Cardiac muscle cell (in vitro differentiated cells and primary cell): ENCODE measurements around the gene DPF3. TPM values are rescaled to one million over a fixed set of nuclear protein-coding genes. Genes with fewer than 3 reads are reported as not detected.

ENCODE experiments used
- DNase-seq, 2 donors: peaks; one replicate each; pipeline versions ENCODE4 v3.0.0 to v3.0.0-alpha.2; 2010 to 2017; ENCODE audit warnings: low read depth in 1 of 2, low spot score in 1 of 2
- H3K27ac ChIP-seq: fragments of 200-600 bp; sonication (generic); 2 replicates; pipeline ENCODE4 v1.5.1; 2016
- H3K27me3 ChIP-seq: fragments of 200-600 bp; sonication (generic); 2 replicates; pipeline ENCODE4 v1.6.0; 2016; ENCODE audit warnings: control low read depth
- H3K36me3 ChIP-seq: fragments of 200-600 bp; sonication (generic); 2 replicates; pipeline ENCODE4 v1.5.1; 2016; ENCODE audit warnings: control low read depth
- H3K4me1 ChIP-seq: fragments of 200-600 bp; sonication (generic); 2 replicates; pipeline ENCODE4 v1.8.1; 2017; ENCODE audit warnings: low read depth, mild to moderate bottlenecking, mixed run types
- H3K4me3 ChIP-seq: fragments of 200-600 bp; sonication (generic); 2 replicates; pipeline ENCODE4 v1.5.1; 2016; ENCODE audit warnings: mild to moderate bottlenecking
- H3K9me3 ChIP-seq: fragments of 200-600 bp; sonication (generic); 2 replicates; pipeline ENCODE4 v1.5.1; 2017; ENCODE audit warnings: low read depth, mild to moderate bottlenecking, control low read depth
- CTCF ChIP-seq: IDR thresholded peaks from 2 replicates; pipeline ENCODE4 v1.5.1; 2012; ENCODE audit warnings: low read depth, mild to moderate bottlenecking, low read length
- polyA plus RNA-seq: library from polyadenylated mRNA; unstranded; fragments of >200 nt; fragmentation: Nextera tagmentation; extraction: Ambion mirVana; gene quantifications from 2 replicates; pipeline ENCODE4 v1.2.1, GENCODE V29; 2016
- total RNA-seq: library from RNA; depleted of rRNA; stranded (reverse); fragments of >200 nt; gene quantifications from 2 replicates; pipeline ENCODE4 v1.2.3, GENCODE V29; 2016

DPF3 gene
- total and polyA plus RNA-seq, 2 experiments from 2014 or later = 25.9 to 84.8 TPM

GRCh38 chr14:72779679-72780078 is 114.2 kb downstream of the DPF3 start:
- Histone ChIP-seq H3K27me3 (no peaks in the 10 kb centered on the region), H3K36me3 (no peaks in the 10 kb centered on the region), H3K4me1 (peaks cover 53% of the 10 kb centered on the region)

GRCh38 chr14:72777636-72778035 is 116.3 kb downstream of the DPF3 start:
- no peak for DNase-seq
- H3K4me1 ChIP-seq = peaks cover 48% of the 10 kb centered on the region
- no peaks in the 10 kb centered on the region for H3K9me3 ChIP-seq
- no peak for TF ChIP-seq CTCF
- no peaks in the 10 kb centered on the region for H3K36me3 ChIP-seq
- H3K27ac ChIP-seq = peak overlapping the region; percentile 11
- no peak overlapping the region for H3K4me3 ChIP-seq
- no peaks in the 10 kb centered on the region for H3K27me3 ChIP-seq

More at GRCh38 chr14:72779679-72780078, 114.2 kb downstream of the DPF3 start:
- no peak for TF ChIP-seq CTCF
- H3K27ac ChIP-seq = peak overlapping the region; percentile 52
- H3K4me3 ChIP-seq = no peak overlapping the region
- DNase-seq = no peak
- no peaks in the 10 kb centered on the region for H3K9me3 ChIP-seq

GRCh38 chr14:72776701-72777261 is 117.1 kb downstream of the DPF3 start:
- no peak for DNase-seq
- Histone ChIP-seq H3K4me1 (peaks cover 47% of the 10 kb centered on the region), H3K4me3 (no peak overlapping the region), H3K27me3 (no peaks in the 10 kb centered on the region), H3K9me3 (no peaks in the 10 kb centered on the region), H3K27ac (peak overlapping the region; percentile 11), H3K36me3 (no peaks in the 10 kb centered on the region)
- no peak for TF ChIP-seq CTCF

- no peak overlapping the region for H3K27ac ChIP-seq
- no peak for DNase-seq
- H3K4me3 ChIP-seq = no peak overlapping the region
- no peak for TF ChIP-seq CTCF
- no peaks in the 10 kb centered on the region for H3K36me3 ChIP-seq
- H3K27me3 ChIP-seq = no peaks in the 10 kb centered on the region
- H3K4me1 ChIP-seq = peaks cover 40% of the 10 kb centered on the region
- H3K9me3 ChIP-seq = no peaks in the 10 kb centered on the region
These were observed 117.9 kb downstream of the DPF3 start for GRCh38 chr14:72775923-72776554.

- Histone ChIP-seq H3K9me3 (no peaks in the 10 kb centered on the region), H3K27ac (peak overlapping the region; percentile 18), H3K4me1 (peaks cover 31% of the 10 kb centered on the region), H3K4me3 (no peak overlapping the region), H3K27me3 (no peaks in the 10 kb centered on the region), H3K36me3 (no peaks in the 10 kb centered on the region)
- TF ChIP-seq CTCF = no peak
- no peak for DNase-seq
These were observed 118.8 kb downstream of the DPF3 start for GRCh38 chr14:72774894-72775620.
